Measurements from ENCODE around the gene METTL24.

The METTL24 gene

DNA sequence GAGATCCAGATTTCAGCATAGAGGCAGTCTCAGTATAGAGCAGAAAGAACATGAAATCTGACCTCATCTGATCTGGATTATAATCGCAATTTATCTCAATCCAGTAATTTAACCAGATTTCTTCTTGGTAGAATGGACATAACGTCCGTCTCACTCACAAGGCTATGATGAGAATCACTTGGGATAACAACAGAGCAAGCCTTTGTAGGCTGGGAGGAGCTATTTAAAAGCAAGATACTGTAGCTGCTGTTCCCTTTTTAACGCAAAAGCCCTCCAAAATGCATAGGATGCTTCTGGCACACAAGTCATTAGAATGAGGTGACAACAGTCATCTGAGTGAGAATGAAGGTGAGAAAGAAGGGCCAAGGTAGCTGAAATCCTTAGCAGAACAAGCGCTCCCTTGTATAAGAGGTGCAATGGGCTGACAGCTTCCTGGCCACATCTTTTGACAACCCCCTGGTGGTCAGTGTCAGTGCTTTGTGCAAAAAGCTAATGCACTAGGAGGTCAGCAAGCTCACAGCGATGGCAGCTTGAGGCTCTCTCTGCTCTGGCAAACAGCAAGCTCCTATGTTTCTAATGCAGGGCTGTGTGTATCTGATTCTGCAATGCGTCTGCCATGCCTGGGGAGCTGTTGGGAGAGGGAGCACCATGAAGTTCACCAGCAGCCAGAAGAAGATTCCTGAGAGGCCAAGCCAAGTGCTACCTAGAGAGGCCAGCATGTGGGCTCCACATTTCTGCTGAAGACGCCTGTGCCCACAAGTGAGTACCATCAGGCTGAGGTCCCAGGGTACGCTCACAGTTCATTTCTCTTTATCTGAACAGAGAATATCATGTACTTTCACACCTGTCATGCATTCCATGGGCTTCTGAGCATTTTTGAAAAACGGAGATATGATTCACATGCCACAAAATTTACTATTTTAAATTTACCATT lies 16.2 kb downstream of the METTL24 start:
- TF ChIP-seq, protein P1, sequence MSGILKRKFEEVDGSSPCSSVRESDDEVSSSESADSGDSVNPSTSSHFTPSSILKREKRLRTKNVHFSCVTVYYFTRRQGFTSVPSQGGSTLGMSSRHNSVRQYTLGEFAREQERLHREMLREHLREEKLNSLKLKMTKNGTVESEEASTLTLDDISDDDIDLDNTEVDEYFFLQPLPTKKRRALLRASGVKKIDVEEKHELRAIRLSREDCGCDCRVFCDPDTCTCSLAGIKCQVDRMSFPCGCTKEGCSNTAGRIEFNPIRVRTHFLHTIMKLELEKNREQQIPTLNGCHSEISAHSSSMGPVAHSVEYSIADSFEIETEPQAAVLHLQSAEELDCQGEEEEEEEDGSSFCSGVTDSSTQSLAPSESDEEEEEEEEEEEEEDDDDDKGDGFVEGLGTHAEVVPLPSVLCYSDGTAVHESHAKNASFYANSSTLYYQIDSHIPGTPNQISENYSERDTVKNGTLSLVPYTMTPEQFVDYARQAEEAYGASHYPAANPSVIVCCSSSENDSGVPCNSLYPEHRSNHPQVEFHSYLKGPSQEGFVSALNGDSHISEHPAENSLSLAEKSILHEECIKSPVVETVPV (CRISPR knock-in tag; IDR thresholded peaks at IDR 0.05), result no peak
- TF ChIP-seq, protein P2, sequence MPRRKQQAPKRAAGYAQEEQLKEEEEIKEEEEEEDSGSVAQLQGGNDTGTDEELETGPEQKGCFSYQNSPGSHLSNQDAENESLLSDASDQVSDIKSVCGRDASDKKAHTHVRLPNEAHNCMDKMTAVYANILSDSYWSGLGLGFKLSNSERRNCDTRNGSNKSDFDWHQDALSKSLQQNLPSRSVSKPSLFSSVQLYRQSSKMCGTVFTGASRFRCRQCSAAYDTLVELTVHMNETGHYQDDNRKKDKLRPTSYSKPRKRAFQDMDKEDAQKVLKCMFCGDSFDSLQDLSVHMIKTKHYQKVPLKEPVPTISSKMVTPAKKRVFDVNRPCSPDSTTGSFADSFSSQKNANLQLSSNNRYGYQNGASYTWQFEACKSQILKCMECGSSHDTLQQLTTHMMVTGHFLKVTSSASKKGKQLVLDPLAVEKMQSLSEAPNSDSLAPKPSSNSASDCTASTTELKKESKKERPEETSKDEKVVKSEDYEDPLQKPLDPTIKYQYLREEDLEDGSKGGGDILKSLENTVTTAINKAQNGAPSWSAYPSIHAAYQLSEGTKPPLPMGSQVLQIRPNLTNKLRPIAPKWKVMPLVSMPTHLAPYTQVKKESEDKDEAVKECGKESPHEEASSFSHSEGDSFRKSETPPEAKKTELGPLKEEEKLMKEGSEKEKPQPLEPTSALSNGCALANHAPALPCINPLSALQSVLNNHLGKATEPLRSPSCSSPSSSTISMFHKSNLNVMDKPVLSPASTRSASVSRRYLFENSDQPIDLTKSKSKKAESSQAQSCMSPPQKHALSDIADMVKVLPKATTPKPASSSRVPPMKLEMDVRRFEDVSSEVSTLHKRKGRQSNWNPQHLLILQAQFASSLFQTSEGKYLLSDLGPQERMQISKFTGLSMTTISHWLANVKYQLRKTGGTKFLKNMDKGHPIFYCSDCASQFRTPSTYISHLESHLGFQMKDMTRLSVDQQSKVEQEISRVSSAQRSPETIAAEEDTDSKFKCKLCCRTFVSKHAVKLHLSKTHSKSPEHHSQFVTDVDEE (CRISPR knock-in tag; IDR thresholded peaks at IDR 0.05), result no peak
- TF ChIP-seq BACH2 (CRISPR knock-in tag; IDR thresholded peaks at IDR 0.05; ENCODE audit: borderline replicate concordance) (no peak), TOX (CRISPR knock-in tag; IDR thresholded peaks at IDR 0.05; ENCODE audit: borderline replicate concordance) (no peak), ARNTL (CRISPR knock-in tag; IDR thresholded peaks at IDR 0.05; ENCODE audit: borderline replicate concordance, low read depth) (no peak), RARB (CRISPR knock-in tag; IDR thresholded peaks at IDR 0.05) (no peak), ZFP3 (CRISPR knock-in tag; IDR thresholded peaks at IDR 0.05) (no peak), OSR1 (CRISPR knock-in tag; IDR thresholded peaks at IDR 0.05) (no peak), ISL1 (CRISPR knock-in tag; IDR thresholded peaks at IDR 0.05) (no peak), ZNF8 (CRISPR knock-in tag; IDR thresholded peaks at IDR 0.05) (no peak), ESRRG (CRISPR knock-in tag; IDR thresholded peaks at IDR 0.05) (no peak), GLIS3 (CRISPR knock-in tag; IDR thresholded peaks at IDR 0.05) (no peak), TCF4 (CRISPR knock-in tag; IDR thresholded peaks at IDR 0.05; ENCODE audit: borderline replicate concordance) (no peak), ZC3H10 (CRISPR knock-in tag; IDR thresholded peaks at IDR 0.05) (no peak), CSDC2 (CRISPR knock-in tag; IDR thresholded peaks at IDR 0.05) (no peak), SNAI2 (CRISPR knock-in tag; IDR thresholded peaks at IDR 0.05) (no peak)
- TF ChIP-seq, protein P3, sequence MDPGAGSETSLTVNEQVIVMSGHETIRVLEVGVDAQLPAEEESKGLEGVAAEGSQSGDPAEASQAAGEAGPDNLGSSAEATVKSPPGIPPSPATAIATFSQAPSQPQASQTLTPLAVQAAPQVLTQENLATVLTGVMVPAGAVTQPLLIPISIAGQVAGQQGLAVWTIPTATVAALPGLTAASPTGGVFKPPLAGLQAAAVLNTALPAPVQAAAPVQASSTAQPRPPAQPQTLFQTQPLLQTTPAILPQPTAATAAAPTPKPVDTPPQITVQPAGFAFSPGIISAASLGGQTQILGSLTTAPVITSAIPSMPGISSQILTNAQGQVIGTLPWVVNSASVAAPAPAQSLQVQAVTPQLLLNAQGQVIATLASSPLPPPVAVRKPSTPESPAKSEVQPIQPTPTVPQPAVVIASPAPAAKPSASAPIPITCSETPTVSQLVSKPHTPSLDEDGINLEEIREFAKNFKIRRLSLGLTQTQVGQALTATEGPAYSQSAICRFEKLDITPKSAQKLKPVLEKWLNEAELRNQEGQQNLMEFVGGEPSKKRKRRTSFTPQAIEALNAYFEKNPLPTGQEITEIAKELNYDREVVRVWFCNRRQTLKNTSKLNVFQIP (CRISPR knock-in tag; IDR thresholded peaks at IDR 0.05; ENCODE audit: borderline replicate concordance, low read depth), result no peak
- ATAC-seq, result peak; percentile 95

DNA sequence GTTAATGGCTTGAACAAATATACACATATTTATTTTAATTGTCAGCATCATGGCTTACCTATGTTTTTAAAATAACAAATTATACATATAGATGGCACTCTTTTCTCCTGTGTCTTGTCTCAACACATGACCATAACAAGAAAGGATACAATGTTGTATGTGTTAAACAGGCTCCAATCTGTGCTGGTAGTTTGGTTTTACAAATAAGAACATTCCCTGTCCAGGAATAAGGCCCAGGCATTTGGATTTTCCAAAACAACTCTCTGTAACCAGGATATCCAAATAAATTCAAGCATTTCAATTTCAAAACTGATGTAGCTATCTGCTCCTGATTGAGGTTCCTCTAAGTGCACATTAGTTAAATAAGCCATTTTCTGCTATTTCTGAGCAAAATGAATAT lies 17.1 kb downstream of the METTL24 start:
- TF ChIP-seq ZNF565 (CRISPR knock-in tag; conservative IDR thresholded peaks at IDR 0.05; ENCODE audit: low read depth) (no peak), TCF4 (CRISPR knock-in tag; IDR thresholded peaks at IDR 0.05; ENCODE audit: borderline replicate concordance) (no peak)
- no peak for ATAC-seq

DNA sequence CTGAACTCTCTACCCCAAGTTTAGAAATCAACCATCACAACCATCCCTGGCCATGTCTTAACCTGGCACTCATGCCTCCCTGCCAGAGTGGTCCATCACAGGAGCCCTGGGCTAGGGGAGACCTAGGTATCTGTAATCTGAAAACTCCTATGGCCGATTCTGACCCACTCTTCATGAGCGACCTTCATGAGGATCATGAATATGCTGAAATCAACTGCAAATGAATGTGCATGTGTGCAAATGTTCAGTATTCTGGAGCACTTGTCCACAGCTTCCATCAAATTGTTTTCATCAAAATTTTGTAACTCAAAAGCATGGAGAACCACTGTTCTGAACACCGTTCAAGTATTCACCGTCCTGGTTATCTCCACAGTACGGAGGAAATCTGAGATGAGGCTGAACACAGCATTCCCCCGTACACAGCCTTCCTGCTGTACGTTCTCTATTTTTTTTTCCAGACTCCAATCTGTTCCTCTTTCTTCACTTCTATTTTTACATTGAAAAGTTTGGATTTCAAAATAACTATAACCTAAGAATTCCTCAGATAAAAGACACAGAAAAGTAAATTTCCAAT lies 17.7 kb downstream of the METTL24 start:
- TF ChIP-seq, protein P2 (CRISPR knock-in tag; IDR thresholded peaks at IDR 0.05), result no peak
- TF ChIP-seq ESRRG (CRISPR knock-in tag; IDR thresholded peaks at IDR 0.05), result no peak
- TF ChIP-seq GLIS3 (CRISPR knock-in tag; IDR thresholded peaks at IDR 0.05), result no peak
- no peak for TF ChIP-seq ARNTL (CRISPR knock-in tag; IDR thresholded peaks at IDR 0.05; ENCODE audit: borderline replicate concordance, low read depth)
- TF ChIP-seq RARB (CRISPR knock-in tag; IDR thresholded peaks at IDR 0.05), result no peak
- TF ChIP-seq TOX (CRISPR knock-in tag; IDR thresholded peaks at IDR 0.05; ENCODE audit: borderline replicate concordance), result no peak
- TF ChIP-seq ZFP3 (CRISPR knock-in tag; IDR thresholded peaks at IDR 0.05), result no peak
- TF ChIP-seq SNAI2 (CRISPR knock-in tag; IDR thresholded peaks at IDR 0.05), result no peak
- TF ChIP-seq TCF4 (CRISPR knock-in tag; IDR thresholded peaks at IDR 0.05; ENCODE audit: borderline replicate concordance), result no peak
- TF ChIP-seq, protein P4, sequence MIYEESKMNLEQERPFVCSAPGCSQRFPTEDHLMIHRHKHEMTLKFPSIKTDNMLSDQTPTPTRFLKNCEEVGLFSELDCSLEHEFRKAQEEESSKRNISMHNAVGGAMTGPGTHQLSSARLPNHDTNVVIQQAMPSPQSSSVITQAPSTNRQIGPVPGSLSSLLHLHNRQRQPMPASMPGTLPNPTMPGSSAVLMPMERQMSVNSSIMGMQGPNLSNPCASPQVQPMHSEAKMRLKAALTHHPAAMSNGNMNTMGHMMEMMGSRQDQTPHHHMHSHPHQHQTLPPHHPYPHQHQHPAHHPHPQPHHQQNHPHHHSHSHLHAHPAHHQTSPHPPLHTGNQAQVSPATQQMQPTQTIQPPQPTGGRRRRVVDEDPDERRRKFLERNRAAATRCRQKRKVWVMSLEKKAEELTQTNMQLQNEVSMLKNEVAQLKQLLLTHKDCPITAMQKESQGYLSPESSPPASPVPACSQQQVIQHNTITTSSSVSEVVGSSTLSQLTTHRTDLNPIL (CRISPR knock-in tag; IDR thresholded peaks at IDR 0.05; ENCODE audit: low read depth), result no peak
- no peak for TF ChIP-seq ZFP30 (CRISPR knock-in tag; IDR thresholded peaks at IDR 0.05)
- TF ChIP-seq ZNF70 (CRISPR knock-in tag; IDR thresholded peaks at IDR 0.05), result no peak
- no peak for TF ChIP-seq BACH2 (CRISPR knock-in tag; IDR thresholded peaks at IDR 0.05; ENCODE audit: borderline replicate concordance)
- no peak for TF ChIP-seq ZNF8 (CRISPR knock-in tag; IDR thresholded peaks at IDR 0.05)
- TF ChIP-seq ISL1 (CRISPR knock-in tag; IDR thresholded peaks at IDR 0.05), result no peak
- TF ChIP-seq ZC3H10 (CRISPR knock-in tag; IDR thresholded peaks at IDR 0.05), result no peak
- TF ChIP-seq ZNF565 (CRISPR knock-in tag; conservative IDR thresholded peaks at IDR 0.05; ENCODE audit: low read depth), result no peak
- TF ChIP-seq, protein P5, sequence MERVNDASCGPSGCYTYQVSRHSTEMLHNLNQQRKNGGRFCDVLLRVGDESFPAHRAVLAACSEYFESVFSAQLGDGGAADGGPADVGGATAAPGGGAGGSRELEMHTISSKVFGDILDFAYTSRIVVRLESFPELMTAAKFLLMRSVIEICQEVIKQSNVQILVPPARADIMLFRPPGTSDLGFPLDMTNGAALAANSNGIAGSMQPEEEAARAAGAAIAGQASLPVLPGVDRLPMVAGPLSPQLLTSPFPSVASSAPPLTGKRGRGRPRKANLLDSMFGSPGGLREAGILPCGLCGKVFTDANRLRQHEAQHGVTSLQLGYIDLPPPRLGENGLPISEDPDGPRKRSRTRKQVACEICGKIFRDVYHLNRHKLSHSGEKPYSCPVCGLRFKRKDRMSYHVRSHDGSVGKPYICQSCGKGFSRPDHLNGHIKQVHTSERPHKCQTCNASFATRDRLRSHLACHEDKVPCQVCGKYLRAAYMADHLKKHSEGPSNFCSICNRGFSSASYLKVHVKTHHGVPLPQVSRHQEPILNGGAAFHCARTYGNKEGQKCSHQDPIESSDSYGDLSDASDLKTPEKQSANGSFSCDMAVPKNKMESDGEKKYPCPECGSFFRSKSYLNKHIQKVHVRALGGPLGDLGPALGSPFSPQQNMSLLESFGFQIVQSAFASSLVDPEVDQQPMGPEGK (CRISPR knock-in tag; IDR thresholded peaks at IDR 0.05; ENCODE audit: borderline replicate concordance), result no peak
- no peak for ATAC-seq

Measured in SK-N-SH treated with all-trans-retinoic acid at 6 μM for 48 hours (cell line).